B cell (primary cell): ENCODE measurements around the gene CNTNAP2.

Source experiments
- EZH2 ChIP-seq: IDR thresholded peaks from 2 replicates; pipeline ENCODE4 v1.6.1; 2012; ENCODE audit warnings: borderline replicate concordance, low read depth, mild to moderate bottlenecking, moderate library complexity, low read length; ENCODE audit not compliant: insufficient read depth, poor library complexity, severe bottlenecking
- TF ChIP-seq, protein P1 (sequence below): fragments of 200-600 bp; IDR thresholded peaks from one replicate; pipeline ENCODE4 v1.8.0; 2022; ENCODE audit warnings: antibody characterized with exemption, mild to moderate bottlenecking

DNA sequence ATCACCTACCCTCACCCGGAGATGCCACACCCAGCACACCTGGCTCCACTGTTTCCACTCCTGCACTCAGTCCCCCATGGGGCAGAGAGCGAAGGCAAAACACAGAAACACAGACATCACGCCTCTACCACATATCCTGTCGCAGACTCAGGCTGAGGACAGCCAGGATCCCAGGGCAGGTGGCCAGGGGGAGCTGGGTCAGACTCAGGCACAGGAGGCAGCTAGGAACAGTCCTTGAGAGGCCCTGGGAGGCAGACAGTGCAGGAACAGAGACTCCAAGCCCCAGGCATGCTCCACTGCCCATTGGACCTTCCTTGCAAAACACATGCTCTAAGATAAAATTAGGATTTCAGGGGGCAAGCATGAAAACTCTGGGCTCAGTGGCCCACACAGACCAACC, 2319.5 kb downstream of the CNTNAP2 start:
- TF ChIP-seq, protein P1, sequence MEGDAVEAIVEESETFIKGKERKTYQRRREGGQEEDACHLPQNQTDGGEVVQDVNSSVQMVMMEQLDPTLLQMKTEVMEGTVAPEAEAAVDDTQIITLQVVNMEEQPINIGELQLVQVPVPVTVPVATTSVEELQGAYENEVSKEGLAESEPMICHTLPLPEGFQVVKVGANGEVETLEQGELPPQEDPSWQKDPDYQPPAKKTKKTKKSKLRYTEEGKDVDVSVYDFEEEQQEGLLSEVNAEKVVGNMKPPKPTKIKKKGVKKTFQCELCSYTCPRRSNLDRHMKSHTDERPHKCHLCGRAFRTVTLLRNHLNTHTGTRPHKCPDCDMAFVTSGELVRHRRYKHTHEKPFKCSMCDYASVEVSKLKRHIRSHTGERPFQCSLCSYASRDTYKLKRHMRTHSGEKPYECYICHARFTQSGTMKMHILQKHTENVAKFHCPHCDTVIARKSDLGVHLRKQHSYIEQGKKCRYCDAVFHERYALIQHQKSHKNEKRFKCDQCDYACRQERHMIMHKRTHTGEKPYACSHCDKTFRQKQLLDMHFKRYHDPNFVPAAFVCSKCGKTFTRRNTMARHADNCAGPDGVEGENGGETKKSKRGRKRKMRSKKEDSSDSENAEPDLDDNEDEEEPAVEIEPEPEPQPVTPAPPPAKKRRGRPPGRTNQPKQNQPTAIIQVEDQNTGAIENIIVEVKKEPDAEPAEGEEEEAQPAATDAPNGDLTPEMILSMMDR = no peak
- no peak for TF ChIP-seq EZH2
